Middle frontal gyrus (tissue), 1 donor: ENCODE measurements around the gene ZBTB17.

Experiments
- DNase-seq: peaks from one replicate; pipeline ENCODE4 v3.0.0-alpha.2; 2015; ENCODE audit warnings: low spot score; ENCODE audit errors: extremely low spot score

Gene ZBTB17

GRCh38 chr1:15961492-15961891, 14.4 kb downstream of the ZBTB17 start:
- DNase-seq: no peak

GRCh38 chr1:15960808-15961207, 15.1 kb downstream of the ZBTB17 start:
- DNase-seq: no peak

GRCh38 chr1:15959827-15960446, 16.0 kb downstream of the ZBTB17 start:
- no peak for DNase-seq

GRCh38 chr1:15959424-15959823, 16.5 kb downstream of the ZBTB17 start:
- no peak for DNase-seq

- DNase-seq: no peak
These were observed 17.1 kb downstream of the ZBTB17 start for GRCh38 chr1:15958793-15959192.

DNA sequence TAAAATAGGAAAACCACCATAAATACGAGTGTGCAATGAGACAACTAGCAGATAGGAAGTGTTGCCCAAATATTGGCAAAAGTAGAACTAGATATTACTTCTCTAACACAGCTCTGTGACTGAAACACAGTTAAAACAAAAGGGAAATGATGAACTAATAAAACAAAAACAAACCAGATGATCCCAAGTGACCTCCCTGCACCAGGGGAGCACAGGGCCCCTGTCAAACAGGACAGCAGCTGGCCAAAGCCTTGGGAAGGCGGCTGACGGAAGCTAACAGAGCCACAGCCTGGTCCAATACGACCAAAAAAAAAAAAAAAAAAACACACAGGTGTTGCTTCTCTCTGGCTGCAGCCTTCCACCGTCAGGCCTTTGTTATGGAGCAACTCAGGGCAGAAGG, 17.8 kb downstream of the ZBTB17 start:
- no peak for DNase-seq

DNA sequence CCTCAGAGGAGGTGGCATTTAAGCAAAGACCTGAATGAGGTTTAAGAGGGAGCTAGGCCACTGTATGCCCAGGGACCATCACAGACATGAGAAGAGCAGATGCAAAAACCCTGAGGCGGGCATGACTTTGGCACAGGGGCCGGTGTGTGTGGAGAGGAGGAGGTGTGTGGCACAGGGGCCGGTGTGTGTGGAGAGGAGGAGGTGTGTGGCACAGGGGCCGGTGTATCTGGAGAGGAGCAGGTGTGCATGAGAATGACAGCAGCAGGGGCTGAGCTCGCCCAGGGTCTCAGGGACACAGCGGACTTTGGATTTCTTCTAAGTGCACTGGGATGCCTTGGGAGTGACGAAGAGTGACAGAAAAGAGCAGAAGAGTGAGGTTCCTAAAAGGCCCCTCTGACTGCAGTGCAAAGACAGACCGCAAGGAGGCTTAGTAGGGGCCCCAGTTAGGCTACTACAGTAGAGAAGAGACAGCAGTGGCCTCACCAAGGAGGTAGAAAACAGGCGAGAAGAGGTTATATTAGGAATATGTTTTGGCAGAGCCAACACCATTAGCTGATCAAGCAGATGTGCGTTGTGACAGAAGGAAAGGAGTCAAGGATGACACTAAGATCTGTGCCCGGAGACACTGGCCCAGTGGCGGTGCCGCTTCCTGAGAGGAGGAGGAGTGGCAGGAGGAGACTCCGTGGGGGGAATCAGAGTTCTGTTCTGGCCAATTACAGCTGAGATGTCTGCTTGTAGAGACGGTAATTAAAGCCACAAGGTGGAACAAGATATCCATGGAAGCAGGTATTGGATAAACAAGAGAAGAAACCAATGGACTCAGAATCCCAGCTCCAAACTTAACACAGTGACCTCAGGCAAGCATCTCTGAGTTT, 18.4 kb downstream of the ZBTB17 start:
- no peak for DNase-seq

DNA sequence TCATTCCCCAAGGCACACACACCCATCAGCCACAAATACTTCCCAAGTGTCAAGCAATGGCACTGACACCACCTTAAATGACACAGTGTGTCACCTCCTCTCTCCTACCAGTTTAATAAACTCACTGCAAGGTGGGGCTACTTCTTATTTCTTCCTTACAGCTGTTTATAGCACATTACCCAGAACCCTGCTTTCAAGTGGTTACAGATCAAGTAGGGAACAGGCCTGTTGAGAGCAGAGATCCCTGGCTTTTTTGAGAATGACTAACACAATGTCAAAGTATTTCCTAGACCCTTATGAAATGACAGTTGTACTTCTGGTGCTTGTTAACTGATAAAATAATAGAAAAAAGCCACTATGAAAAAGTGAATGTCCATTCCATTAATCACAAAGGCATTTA, 19.8 kb downstream of the ZBTB17 start:
- DNase-seq: no peak

DNA sequence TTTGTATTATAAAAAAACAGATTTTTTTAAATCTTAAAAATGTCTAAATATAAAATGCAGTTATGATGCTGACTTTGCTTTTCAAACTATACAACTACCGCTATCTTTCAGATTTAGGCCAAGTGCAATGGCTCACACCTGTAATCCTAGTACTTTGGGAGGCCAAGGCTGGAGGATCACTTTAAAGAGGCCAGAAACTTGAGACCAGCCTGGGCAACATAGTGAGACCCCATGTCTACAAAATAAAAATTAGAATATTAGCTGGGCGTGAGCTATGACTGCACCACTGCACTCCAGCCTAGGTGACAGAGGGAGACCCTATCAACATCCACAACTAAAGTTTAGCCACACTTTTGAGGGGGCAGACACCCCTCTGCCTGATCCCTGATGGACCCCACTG, 20.3 kb downstream of the ZBTB17 start:
- no peak for DNase-seq

DNA sequence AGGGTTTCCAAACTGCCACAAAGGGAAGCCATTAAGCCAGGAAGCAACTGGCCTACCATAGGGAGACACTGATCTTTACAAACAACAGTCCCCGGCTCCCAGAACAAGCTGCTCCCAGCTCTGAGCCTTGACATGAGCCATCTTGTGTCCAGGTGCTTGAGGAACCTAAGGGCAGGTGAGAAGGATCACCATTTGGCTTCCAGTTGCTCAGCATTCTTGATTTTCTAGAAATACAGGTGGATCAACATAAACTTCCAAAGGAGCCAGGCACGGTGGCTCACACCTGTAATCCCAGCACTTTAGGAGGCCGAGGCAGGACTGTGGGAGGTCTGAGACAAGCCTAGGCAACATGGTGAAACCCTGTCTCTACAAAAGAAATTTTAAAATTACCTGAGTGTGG, 21.6 kb downstream of the ZBTB17 start:
- no peak for DNase-seq

GRCh38 chr1:15953791-15954241, 22.1 kb downstream of the ZBTB17 start:
- no peak for DNase-seq

DNA sequence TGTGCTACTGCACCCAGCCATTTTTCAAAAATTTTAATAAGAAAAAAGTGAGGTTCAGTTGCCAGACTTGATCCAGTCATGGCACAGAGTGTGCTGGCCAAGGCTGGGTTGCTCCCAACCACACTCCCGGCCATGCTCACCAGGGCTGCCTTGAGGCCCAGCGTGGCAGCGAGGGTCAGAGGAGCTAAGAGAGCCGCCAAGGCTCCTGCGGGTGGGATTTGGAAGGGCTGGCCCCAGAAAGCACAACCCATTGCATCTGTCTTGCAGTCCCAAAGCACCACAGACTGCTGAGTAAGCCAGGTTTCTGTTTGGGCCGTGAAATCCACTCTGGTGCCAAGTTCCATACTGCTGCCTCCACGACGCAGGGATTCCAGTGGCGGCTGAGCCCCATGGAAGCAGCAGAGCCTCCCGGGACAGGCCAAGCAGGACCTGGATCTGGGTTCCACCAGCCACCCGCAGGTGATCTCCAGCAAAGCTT, 22.6 kb downstream of the ZBTB17 start:
- no peak for DNase-seq

DNA sequence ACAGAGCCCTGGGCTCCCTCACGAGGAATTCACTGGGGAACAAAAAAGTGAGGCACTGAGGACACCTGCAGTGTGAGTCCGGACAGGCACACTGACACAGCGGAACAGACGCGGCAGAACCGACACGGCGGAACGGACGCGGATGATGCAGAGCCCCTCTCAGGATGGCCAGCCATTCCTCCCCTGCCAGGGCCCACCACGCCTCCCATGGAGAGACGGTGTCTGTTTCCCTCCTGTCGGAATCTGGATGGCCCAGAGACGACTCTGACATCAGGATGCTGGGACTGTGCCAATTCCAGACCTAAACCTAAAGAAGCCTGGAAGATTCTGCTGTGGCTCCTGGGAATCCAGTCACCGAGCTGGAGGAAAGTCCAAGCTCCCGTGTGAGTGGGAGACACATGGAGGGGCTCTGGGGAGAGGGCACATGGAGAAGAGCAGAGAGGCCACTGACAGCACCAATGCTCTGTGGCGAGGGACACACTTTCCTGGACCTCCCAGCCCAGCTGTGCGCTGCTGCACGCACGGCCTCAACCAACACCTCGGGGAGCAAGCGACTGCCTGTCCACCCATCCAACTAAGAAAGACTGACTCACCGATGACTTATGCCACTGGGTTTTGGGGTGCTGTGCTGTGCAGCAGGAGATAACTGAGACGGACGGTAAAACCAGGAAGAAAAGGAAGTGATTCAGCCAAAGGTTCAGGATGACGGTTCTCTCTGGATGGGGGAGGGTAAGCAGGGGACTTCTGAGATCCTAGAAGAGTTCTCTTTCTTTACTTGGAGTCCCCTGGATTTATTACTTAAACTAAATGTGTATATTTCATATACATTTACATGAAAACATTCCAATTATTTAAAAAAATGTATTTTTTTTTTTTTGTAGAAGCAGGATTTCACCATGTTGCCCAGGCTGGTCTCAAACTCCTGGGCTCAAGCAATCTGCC, 23.3 kb downstream of the ZBTB17 start:
- DNase-seq: no peak

- no peak for DNase-seq
These were observed 24.4 kb downstream of the ZBTB17 start for GRCh38 chr1:15951341-15952153.

DNA sequence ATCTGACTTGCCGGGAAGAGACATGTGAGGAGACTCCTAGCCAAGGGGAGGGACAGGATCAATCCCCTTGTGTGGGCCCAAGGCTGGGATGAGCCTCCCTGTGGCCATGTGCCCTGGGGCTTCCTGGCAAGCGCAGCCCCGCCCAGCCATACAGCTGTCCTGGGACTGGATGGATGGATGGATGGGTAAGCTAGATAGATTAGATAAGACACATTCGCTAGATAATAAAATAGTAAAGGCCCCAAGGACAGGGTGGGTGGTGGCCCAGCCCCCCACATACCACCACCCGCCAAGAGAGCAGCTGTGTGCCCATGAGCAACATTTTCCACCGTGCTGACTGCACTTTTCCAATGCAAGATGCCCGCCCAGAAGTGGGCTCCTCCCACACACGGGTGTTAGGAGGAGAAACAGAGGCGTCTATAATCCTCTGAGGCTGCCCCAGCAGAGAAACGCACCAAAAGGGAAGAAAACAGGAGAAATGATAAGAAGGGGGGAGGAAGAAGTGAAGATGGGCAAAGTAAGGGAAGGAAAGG, 25.1 kb downstream of the ZBTB17 start:
- no peak for DNase-seq

GRCh38 chr1:15950302-15950701, 25.6 kb downstream of the ZBTB17 start:
- no peak for DNase-seq

DNA sequence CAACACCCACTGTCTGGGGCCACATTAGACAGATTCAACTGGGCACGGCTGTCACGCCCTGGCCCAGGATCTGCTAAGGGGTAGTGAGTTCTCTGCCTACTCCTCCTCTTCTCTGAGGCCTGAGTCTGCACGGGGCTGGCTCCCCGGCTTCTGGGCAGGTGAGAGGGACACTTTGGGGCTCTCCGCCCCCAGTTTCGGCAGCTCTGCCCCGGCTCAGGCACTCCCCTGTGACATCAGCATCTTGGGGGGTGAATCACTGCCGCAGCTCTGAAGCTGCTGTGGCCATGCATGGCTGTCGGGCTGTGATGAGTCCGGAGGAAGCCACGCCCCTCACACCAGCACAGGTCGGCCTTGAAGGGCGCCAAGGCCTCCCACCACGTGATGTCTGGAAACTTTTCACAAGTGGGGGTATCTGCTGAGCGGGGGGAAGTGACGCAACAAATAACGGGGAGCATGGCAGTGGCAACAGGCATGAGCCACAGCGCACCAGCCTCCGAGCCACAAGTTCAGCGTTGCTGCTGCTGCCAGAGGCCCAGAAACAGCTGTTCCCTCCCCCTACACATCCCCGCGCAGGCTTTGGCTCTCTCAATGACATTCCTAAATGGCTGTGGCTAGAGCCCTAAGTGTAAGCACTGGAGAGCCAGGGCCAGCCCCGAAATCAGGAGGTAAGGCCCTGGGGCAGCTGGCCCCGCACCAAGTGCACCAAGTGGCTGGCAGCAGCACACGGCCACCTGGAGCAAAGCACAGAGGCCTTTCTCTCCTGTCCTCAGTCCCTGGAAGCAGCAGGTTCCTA, 26.3 kb downstream of the ZBTB17 start:
- DNase-seq: no peak

DNA sequence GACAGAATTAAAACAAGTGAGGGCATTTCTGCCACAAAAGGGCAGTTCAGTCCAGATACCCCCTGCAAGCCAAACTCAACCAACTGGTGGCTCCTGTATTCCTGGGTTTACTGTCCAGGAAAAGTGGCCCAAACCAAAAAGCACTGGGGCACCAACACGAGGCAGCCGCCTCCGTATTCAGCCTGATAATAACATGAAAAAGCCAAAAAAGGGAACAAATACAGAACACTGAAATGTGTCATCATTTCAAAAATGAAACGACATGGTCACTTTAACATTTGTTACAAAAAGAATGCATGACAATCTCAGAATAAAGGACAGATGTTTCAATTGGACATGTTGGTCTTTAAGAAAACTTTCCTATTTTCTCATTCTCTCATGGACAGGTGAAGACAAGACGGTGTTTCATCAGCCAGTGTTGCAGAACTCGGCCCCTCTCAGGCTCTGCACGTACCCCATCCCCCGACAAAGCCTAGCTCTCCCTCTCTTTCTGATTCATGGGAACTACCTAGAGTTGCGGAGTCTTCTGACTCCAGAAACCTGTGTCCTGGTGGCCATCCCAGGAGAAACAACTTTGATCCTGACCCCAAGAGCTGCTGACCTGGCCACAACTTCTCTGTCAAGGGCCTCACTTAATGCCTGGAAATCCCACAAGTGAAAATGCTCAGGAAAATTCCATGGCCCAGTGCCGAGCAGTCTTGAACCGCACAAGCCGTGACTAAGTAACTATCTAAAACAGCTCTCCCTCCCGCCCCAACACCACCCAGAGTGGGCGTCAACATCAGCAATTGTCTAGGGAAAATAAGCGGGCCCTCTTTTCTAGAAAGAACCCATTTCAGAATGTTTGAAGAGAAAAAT, 27.1 kb downstream of the ZBTB17 start:
- no peak for DNase-seq
